Neutrophil (primary cell): ENCODE results near the gene KRT23.
A peak's percentile ranks its signal among the peaks of the same experiment; 100 is the strongest.

Experiments
- H3K27ac ChIP-seq: fragments of 200-600 bp; sonication (generic); 2 replicates; pipeline ENCODE4 v1.5.1; 2016; ENCODE audit warnings: mild to moderate bottlenecking, moderate library complexity
- H3K27me3 ChIP-seq: fragments of 200-600 bp; sonication (generic); 2 replicates; pipeline ENCODE4 v1.6.0; 2016; ENCODE audit warnings: mild to moderate bottlenecking
- H3K36me3 ChIP-seq: fragments of 200-600 bp; sonication (generic); 2 replicates; pipeline ENCODE4 v1.5.1; 2017
- H3K4me1 ChIP-seq, 2 experiments: fragments of 200-600 bp in 1 of 2; sonication (generic) in 1 of 2; 1 replicate in 1 of 2; 2 replicates in 1 of 2; pipeline versions ENCODE4 v1.5.1 to v1.6.1; 2013 to 2016; ENCODE audit warnings: low read depth in 1 of 2, low read length in 1 of 2, mild to moderate bottlenecking in 1 of 2, moderate library complexity in 1 of 2; ENCODE audit not compliant: control insufficient read depth in 1 of 2, insufficient read depth in 1 of 2
- H3K4me3 ChIP-seq, 2 experiments: fragments of 200-600 bp in 1 of 2; sonication (generic) in 1 of 2; 1 replicate in 1 of 2; 2 replicates in 1 of 2; pipeline ENCODE4 v1.5.1; 2013 to 2016; ENCODE audit warnings: low read depth in 1 of 2, low read length in 1 of 2, mild to moderate bottlenecking in 1 of 2, moderate library complexity in 1 of 2
- H3K9me3 ChIP-seq: fragments of 200-600 bp; sonication (generic); 2 replicates; pipeline ENCODE4 v1.5.1; 2016
- CTCF ChIP-seq: fragments of 200-600 bp; sonication (generic); IDR thresholded peaks from 2 replicates; pipeline ENCODE4 v1.5.1; 2016; ENCODE audit warnings: antibody characterized with exemption

KRT23 gene

DNA sequence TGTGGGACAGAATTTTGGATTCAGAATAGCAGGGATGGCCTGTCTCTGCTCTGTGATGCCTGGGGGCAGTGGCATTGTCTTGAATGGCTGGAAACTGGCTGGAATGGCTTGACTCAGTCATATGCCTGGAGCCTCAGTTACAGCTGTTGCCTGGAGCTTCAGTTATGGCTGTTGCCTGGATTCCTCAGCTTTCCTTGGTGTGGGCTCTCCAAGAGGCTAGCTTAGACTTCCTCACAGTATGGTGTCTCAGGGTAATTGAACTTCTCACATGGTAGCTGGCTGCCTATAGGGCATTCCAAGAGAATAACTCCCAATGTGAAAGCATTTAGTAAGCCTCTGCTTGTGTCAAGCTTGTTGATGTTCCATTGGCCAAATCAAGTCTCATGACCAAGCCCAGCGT, 21.1 kb downstream of the KRT23 start:
- peaks cover 35% of the 10 kb centered on the region for H3K36me3 ChIP-seq
- no peaks in the 10 kb centered on the region for H3K27me3 ChIP-seq
- H3K9me3 ChIP-seq = no peaks in the 10 kb centered on the region
- TF ChIP-seq CTCF = no peak
- H3K27ac ChIP-seq = no peak overlapping the region
- H3K4me1 ChIP-seq = peaks cover 35 to 46% of the 10 kb centered on the region in 2 experiments
- no peak overlapping the region for H3K4me3 ChIP-seq

- Histone ChIP-seq H3K27me3 (no peaks in the 10 kb centered on the region), H3K9me3 (no peaks in the 10 kb centered on the region), H3K4me1 (peaks cover 39 to 52% of the 10 kb centered on the region in 2 experiments), H3K36me3 (peaks cover 34% of the 10 kb centered on the region), H3K27ac (peak overlapping the region; percentile 42), H3K4me3 (no peak overlapping the region)
- TF ChIP-seq CTCF = no peak
Observed at GRCh38 chr17:40915721-40916256, 21.7 kb downstream of the KRT23 start.

GRCh38 chr17:40915199-40915661, 22.2 kb downstream of the KRT23 start:
- no peaks in the 10 kb centered on the region for H3K9me3 ChIP-seq
- H3K27me3 ChIP-seq = no peaks in the 10 kb centered on the region
- no peak overlapping the region for H3K4me3 ChIP-seq
- peaks cover 34% of the 10 kb centered on the region for H3K36me3 ChIP-seq
- no peak for TF ChIP-seq CTCF
- no peak overlapping the region for H3K27ac ChIP-seq
- peaks cover 45 to 57% of the 10 kb centered on the region in 2 experiments for H3K4me1 ChIP-seq

DNA sequence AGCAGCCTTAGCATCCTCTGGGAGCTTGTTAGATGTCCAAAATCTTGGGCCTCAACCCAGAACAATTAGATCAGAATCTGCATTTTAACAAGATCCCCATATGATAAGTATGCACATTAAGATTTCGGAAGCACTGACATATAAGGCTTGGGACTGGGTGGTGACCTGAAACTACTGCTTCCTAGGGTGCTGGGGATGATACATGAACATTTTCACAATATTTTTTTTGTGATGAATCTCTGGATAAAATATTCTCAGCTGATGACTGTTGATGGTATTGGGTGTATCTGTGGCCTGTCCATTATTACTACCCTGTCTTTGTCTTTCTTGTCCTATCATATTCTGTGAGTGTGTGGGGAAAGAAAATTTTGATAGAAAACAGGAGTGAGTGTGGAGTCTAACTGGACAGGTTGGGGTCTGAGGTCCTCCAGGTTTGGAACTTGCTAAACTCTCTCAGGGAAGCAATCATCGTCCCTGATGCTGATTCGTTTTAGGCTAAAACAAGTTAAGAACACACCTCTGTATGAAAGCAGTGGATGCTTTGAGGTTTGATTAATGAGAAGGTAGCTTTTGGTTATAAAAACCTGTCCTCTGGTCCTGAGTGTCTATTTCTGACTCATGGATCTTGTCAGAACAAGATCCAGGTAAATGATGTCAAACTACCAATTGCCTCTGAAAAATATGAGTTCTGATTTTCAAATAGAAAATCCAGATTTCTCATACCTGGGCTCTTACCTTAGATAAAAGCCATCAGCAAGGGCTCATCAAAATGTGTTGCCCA, 23.2 kb downstream of the KRT23 start:
- Histone ChIP-seq H3K27me3 (no peaks in the 10 kb centered on the region), H3K36me3 (peaks cover 27% of the 10 kb centered on the region), H3K27ac (peak overlapping the region; percentile 90), H3K9me3 (no peaks in the 10 kb centered on the region), H3K4me3 (no peak overlapping the region), H3K4me1 (peaks cover 55 to 67% of the 10 kb centered on the region in 2 experiments)
- TF ChIP-seq CTCF = no peak

DNA sequence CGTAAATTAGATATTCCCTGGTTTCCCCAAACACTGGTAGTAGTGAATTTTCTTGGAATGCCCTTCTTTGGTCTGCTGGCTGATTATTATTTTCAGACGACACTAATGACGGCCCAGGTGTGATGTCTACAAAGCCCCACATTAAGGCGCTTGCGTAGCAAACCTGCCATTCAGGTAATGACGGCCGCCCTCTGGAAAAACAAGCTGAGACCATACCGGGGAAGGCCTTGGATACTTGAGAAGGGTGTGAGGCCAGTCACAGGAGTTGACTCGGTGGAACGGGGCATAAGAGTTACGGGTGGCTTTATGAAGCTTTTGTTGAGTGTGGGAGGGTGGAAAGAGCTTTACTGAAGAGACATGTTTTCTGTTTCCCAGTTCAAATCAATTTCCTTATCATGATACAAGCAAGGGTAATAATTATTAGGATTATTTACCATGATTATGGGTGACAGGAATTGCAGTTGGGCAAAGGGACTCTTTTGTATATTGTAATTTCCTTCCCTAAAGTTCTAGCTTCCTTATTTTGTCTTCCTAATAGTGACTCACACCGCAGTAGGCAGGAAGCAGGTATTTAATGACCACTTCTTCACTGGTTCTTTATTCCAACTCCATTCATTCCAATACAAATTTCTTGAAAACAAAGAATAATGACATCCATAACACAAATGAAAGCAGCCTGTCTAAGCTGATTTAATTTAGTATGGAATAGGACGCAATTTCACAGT, 24.8 kb downstream of the KRT23 start:
- Histone ChIP-seq H3K27me3 (no peaks in the 10 kb centered on the region), H3K9me3 (no peaks in the 10 kb centered on the region), H3K36me3 (peaks cover 23% of the 10 kb centered on the region), H3K4me1 (peaks cover 61 to 69% of the 10 kb centered on the region in 2 experiments), H3K27ac (peak overlapping the region; percentile 90), H3K4me3 (no peak overlapping the region)
- no peak for TF ChIP-seq CTCF
